HepG2 (cell line): ENCODE measurements around the gene AXIN1. TPM values are rescaled to one million over a fixed set of nuclear protein-coding genes. Genes with fewer than 3 reads are reported as not detected.
A peak's percentile ranks its signal among the peaks of the same experiment; 100 is the strongest.

Experiments
- CREB1 ChIP-seq, 2 experiments: fragments of 450-650 bp in 1 of 2; IDR thresholded peaks; 2 replicates each; pipeline ENCODE4 v1.6.1; 2016 to 2017; ENCODE audit warnings: control low read depth in 1 of 2, mild to moderate bottlenecking in 1 of 2, missing compliant biosample characterization in 1 of 2, missing genetic modification characterization in 1 of 2
- EP300 ChIP-seq, 3 experiments: sonication (generic) in 1 of 3; formaldehyde crosslinking in 1 of 3; IDR thresholded peaks; 2 replicates each; pipeline versions ENCODE4 v1.5.1 to v1.6.1; 2011 to 2020; ENCODE audit warnings: low read depth in 2 of 3, low read length in 2 of 3, borderline replicate concordance in 1 of 3, improper control_type of control experiment in 1 of 3, mild to moderate bottlenecking in 1 of 3, missing genetic modification reagents in 1 of 3, moderate library complexity in 1 of 3
- HOXA9 ChIP-seq: sonication (generic); formaldehyde crosslinking; IDR thresholded peaks from 2 replicates; pipeline ENCODE4 v1.8.1; 2022; ENCODE audit warnings: missing genetic modification reagents, mild to moderate bottlenecking, moderate library complexity, borderline replicate concordance
- MAFF ChIP-seq: IDR thresholded peaks from 2 replicates; pipeline ENCODE4 v1.6.1; 2011; ENCODE audit warnings: low read depth, low read length, improper control_type of control experiment
- NR2F2 ChIP-seq: IDR thresholded peaks from 2 replicates; pipeline ENCODE4 v1.6.1; 2012; ENCODE audit warnings: low read depth, inconsistent platforms, borderline replicate concordance
- PCBP1 ChIP-seq: fragments of 200-400 bp; formaldehyde crosslinking; IDR thresholded peaks from 2 replicates; pipeline ENCODE4 v1.6.1; 2017; ENCODE audit warnings: mild to moderate bottlenecking, low read depth, low read length, borderline replicate concordance
- RERE ChIP-seq: IDR thresholded peaks from 2 replicates; pipeline ENCODE4 v1.6.1; 2016; ENCODE audit warnings: low read depth, missing genetic modification reagents, missing compliant biosample characterization
- ZNF3 ChIP-seq: IDR thresholded peaks from 2 replicates; pipeline ENCODE4 v1.7.0; 2017; ENCODE audit warnings: inconsistent platforms
- ZNF543 ChIP-seq: sonication (generic); formaldehyde crosslinking; IDR thresholded peaks from 2 replicates; pipeline ENCODE4 v1.4.0; 2020; ENCODE audit warnings: mild to moderate bottlenecking, missing genetic modification reagents
- ZNF639 ChIP-seq: conservative IDR thresholded peaks from 2 replicates; pipeline ENCODE4 v1.6.1; 2018; ENCODE audit warnings: missing genetic modification reagents
- polyA plus RNA-seq, 8 experiments: library from polyadenylated mRNA; depleted of rRNA in 3 of 8; stranded (reverse) in 7 of 8; unstranded in 1 of 8; fragments of >200 nt; fragmentation: Illumina TruSeq in 4 of 8; extraction: Trizol in 4 of 8; gene quantifications; 2 replicates each; pipeline versions ENCODE4 v1.2.1 to v1.2.3, GENCODE V29; 2011 to 2016; ENCODE audit warnings: low read depth in 4 of 8, missing spikeins in 1 of 8, mixed read lengths in 1 of 8; ENCODE audit not compliant: insufficient read depth in 1 of 8
- total RNA-seq, 5 experiments: library from RNA; depleted of rRNA; stranded (reverse); fragments of >200 nt; fragmentation: Illumina TruSeq; extraction: Trizol; gene quantifications; 2 replicates each; pipeline ENCODE4 v1.2.3, GENCODE V29; 2016; ENCODE audit warnings: low read depth in 1 of 5
- TF ChIP-seq, protein P1 (sequence below): sonication (generic); formaldehyde crosslinking; IDR thresholded peaks from 2 replicates; pipeline ENCODE4 v1.4.0; 2020; ENCODE audit warnings: missing genetic modification reagents, borderline replicate concordance
- TF ChIP-seq, protein P2 (sequence below): sonication (generic); formaldehyde crosslinking; IDR thresholded peaks from 2 replicates; pipeline ENCODE4 v1.5.0; 2020; ENCODE audit warnings: mild to moderate bottlenecking, missing genetic modification reagents
- TF ChIP-seq, protein P3 (sequence below): sonication (generic); formaldehyde crosslinking; conservative IDR thresholded peaks from 2 replicates; pipeline ENCODE4 v1.5.0; 2020; ENCODE audit warnings: missing genetic modification reagents

The AXIN1 gene
- total and polyA plus RNA-seq, 2 of the 13 experiments (the other 11 are each of a cell fraction or from before 2014, with no cell fraction given), result 24.0 to 26.0 TPM

DNA sequence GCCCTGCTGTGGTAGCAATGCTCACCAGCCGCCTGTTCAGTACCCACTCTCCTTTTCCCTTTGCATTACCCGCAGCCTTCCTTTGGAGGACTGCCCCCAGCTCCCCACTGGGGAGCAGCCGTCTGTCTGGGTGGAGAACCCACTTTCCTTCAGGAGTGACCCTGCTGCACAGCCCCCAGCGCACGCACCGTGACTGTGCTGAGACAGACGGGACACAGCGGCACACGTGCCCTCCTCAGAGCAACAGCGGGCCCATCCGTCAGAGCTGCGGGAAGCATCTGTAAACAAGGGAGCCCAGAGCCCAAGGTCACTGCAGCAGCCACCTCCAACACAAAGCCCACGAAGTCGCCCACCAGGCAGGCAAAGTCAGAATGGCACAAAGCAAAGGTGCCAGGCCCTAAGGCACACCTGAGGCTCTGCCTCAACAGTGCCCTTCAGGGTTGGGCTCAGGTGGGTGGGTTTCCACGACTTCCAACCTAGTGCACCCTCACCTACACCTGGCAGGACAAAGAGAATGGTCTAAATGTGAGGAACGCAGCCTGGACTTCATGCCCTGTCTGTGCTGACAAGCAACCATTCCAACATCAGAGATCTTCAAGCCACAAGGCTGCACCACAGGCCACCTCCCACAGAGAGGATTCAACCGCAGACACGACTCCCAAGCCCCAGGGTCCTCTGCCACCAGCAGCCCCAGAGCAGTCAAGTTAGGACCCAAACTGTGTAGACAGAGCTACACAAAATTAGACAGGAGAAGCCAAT, 9.9 kb downstream of the AXIN1 start (continued):
- TF ChIP-seq EP300 (IDR thresholded peaks at IDR 0.05; ENCODE audit: low read depth in 2 of 2, low read length in 2 of 2) (peak in 1 of 2 experiments; percentile 12; a peak in 1 of 4 replicates), EP300 (CRISPR knock-in tag; IDR thresholded peaks at IDR 0.05; ENCODE audit: borderline replicate concordance) (no peak), HOXA9 (CRISPR knock-in tag) (no peak), ZNF3 (no peak), ZNF543 (peak; percentile 87; the same call in 1 of the 2 replicates), CREB1 (IDR thresholded peaks at IDR 0.05) (no peak), CREB1 (CRISPR knock-in tag; IDR thresholded peaks at IDR 0.05) (no peak), ZNF639 (no peak), RERE (CRISPR knock-in tag) (0 out of 2 replicates have a peak, but pooled peaks have one; percentile 38), PCBP1 (no peak), NR2F2 (no peak; the same call in 1 of the 2 replicates), MAFF (no peak)
- TF ChIP-seq, protein P1, sequence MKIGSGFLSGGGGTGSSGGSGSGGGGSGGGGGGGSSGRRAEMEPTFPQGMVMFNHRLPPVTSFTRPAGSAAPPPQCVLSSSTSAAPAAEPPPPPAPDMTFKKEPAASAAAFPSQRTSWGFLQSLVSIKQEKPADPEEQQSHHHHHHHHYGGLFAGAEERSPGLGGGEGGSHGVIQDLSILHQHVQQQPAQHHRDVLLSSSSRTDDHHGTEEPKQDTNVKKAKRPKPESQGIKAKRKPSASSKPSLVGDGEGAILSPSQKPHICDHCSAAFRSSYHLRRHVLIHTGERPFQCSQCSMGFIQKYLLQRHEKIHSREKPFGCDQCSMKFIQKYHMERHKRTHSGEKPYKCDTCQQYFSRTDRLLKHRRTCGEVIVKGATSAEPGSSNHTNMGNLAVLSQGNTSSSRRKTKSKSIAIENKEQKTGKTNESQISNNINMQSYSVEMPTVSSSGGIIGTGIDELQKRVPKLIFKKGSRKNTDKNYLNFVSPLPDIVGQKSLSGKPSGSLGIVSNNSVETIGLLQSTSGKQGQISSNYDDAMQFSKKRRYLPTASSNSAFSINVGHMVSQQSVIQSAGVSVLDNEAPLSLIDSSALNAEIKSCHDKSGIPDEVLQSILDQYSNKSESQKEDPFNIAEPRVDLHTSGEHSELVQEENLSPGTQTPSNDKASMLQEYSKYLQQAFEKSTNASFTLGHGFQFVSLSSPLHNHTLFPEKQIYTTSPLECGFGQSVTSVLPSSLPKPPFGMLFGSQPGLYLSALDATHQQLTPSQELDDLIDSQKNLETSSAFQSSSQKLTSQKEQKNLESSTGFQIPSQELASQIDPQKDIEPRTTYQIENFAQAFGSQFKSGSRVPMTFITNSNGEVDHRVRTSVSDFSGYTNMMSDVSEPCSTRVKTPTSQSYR (CRISPR knock-in tag), result peak; percentile 72
- TF ChIP-seq, protein P2, sequence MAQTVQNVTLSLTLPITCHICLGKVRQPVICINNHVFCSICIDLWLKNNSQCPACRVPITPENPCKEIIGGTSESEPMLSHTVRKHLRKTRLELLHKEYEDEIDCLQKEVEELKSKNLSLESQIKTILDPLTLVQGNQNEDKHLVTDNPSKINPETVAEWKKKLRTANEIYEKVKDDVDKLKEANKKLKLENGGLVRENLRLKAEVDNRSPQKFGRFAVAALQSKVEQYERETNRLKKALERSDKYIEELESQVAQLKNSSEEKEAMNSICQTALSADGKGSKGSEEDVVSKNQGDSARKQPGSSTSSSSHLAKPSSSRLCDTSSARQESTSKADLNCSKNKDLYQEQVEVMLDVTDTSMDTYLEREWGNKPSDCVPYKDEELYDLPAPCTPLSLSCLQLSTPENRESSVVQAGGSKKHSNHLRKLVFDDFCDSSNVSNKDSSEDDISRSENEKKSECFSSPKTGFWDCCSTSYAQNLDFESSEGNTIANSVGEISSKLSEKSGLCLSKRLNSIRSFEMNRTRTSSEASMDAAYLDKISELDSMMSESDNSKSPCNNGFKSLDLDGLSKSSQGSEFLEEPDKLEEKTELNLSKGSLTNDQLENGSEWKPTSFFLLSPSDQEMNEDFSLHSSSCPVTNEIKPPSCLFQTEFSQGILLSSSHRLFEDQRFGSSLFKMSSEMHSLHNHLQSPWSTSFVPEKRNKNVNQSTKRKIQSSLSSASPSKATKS (CRISPR knock-in tag), result no peak
- TF ChIP-seq, protein P3, sequence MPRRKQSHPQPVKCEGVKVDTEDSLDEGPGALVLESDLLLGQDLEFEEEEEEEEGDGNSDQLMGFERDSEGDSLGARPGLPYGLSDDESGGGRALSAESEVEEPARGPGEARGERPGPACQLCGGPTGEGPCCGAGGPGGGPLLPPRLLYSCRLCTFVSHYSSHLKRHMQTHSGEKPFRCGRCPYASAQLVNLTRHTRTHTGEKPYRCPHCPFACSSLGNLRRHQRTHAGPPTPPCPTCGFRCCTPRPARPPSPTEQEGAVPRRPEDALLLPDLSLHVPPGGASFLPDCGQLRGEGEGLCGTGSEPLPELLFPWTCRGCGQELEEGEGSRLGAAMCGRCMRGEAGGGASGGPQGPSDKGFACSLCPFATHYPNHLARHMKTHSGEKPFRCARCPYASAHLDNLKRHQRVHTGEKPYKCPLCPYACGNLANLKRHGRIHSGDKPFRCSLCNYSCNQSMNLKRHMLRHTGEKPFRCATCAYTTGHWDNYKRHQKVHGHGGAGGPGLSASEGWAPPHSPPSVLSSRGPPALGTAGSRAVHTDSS (CRISPR knock-in tag), result no peak
